DOHH2 (cell line): ENCODE data around the gene ZFYVE26.

Experiments
- EZH2phosphoT487 ChIP-seq: fragments of 200-600 bp; sonication (generic); IDR thresholded peaks from 2 replicates; pipeline ENCODE4 v1.6.1; 2017; ENCODE audit warnings: borderline replicate concordance, mild to moderate bottlenecking, antibody characterized with exemption, low read length, moderate library complexity, mixed read lengths
- TF ChIP-seq, protein P1 (sequence below): fragments of 200-600 bp; sonication (generic); IDR thresholded peaks from one replicate; pipeline ENCODE4 v1.5.1; 2014; ENCODE audit warnings: antibody characterized with exemption, mild to moderate bottlenecking, low read depth, low read length; ENCODE audit not compliant: poor library complexity, severe bottlenecking

DNA sequence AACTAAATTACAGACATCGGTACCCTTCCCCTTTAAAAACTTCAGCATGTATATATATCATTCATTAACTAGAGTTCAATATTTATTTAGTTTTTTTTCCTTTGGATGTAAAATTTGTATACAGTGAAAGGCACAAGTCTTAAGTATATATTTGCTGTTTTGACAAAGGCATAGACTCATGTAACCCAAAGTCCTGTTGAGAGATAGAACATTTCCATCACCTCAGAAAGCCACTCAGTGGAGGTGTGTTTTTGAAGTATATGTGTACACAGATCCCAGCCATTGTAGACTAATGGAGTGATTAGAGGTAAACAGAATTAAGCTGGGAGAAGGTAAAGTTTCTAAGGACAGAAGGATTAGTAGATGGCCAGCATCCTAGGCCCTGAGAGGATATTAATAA is 99.3 kb downstream of the ZFYVE26 start:
- TF ChIP-seq, protein P1, sequence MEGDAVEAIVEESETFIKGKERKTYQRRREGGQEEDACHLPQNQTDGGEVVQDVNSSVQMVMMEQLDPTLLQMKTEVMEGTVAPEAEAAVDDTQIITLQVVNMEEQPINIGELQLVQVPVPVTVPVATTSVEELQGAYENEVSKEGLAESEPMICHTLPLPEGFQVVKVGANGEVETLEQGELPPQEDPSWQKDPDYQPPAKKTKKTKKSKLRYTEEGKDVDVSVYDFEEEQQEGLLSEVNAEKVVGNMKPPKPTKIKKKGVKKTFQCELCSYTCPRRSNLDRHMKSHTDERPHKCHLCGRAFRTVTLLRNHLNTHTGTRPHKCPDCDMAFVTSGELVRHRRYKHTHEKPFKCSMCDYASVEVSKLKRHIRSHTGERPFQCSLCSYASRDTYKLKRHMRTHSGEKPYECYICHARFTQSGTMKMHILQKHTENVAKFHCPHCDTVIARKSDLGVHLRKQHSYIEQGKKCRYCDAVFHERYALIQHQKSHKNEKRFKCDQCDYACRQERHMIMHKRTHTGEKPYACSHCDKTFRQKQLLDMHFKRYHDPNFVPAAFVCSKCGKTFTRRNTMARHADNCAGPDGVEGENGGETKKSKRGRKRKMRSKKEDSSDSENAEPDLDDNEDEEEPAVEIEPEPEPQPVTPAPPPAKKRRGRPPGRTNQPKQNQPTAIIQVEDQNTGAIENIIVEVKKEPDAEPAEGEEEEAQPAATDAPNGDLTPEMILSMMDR, result no peak
- TF ChIP-seq EZH2phosphoT487, result no peak
